SKM-1 treated with dmso at 0.1 percent for 144 hours (cell line): ENCODE measurements around the gene AGTRAP.

Experiments
- DNase-seq: peaks from one replicate; lab custom pipeline; 2025; ENCODE audit not compliant: unreplicated experiment; lab: John Stamatoyannopoulos, UW

Gene AGTRAP

GRCh38 chr1:11757047-11757446, 21.1 kb downstream of the AGTRAP start:
- no peak for DNase-seq

- DNase-seq, result no peak
Observed at GRCh38 chr1:11759791-11760190, 23.9 kb downstream of the AGTRAP start.

- DNase-seq, result no peak
Observed at GRCh38 chr1:11761285-11761684, 25.3 kb downstream of the AGTRAP start.

GRCh38 chr1:11761988-11762406, 26.1 kb downstream of the AGTRAP start, which contains the start of gene C1orf167:
C1orf167 (plus strand) TSS chr1:11762193; CDS start chr1:11764401, 2,208 bp downstream.
- no peak for DNase-seq

- DNase-seq, result no peak
Observed at GRCh38 chr1:11764115-11764514, 28.2 kb downstream of the AGTRAP start.

GRCh38 chr1:11764519-11764918, 28.6 kb downstream of the AGTRAP start:
- no peak for DNase-seq

GRCh38 chr1:11765661-11766428, 29.9 kb downstream of the AGTRAP start:
- no peak for DNase-seq

GRCh38 chr1:11766429-11766776, 30.5 kb downstream of the AGTRAP start:
- DNase-seq, result no peak

GRCh38 chr1:11767922-11768704, 32.2 kb downstream of the AGTRAP start:
- no peak for DNase-seq

- no peak for DNase-seq
Observed at GRCh38 chr1:11768821-11769220, 32.9 kb downstream of the AGTRAP start.

- DNase-seq, result no peak
Observed at GRCh38 chr1:11769274-11769673, 33.3 kb downstream of the AGTRAP start.

GRCh38 chr1:11770011-11770410, 34.1 kb downstream of the AGTRAP start:
- no peak for DNase-seq

GRCh38 chr1:11771481-11772043, 35.6 kb downstream of the AGTRAP start:
- DNase-seq, result no peak

- no peak for DNase-seq
Observed at GRCh38 chr1:11772458-11772857, 36.5 kb downstream of the AGTRAP start.

- DNase-seq, result no peak
Observed at GRCh38 chr1:11774753-11775152, 38.8 kb downstream of the AGTRAP start.

GRCh38 chr1:11777658-11778322, 41.9 kb downstream of the AGTRAP start:
- DNase-seq, result no peak

- no peak for DNase-seq
Observed at GRCh38 chr1:11778336-11778735, 42.4 kb downstream of the AGTRAP start.

GRCh38 chr1:11778844-11779623, 43.1 kb downstream of the AGTRAP start:
- DNase-seq, result no peak

GRCh38 chr1:11779715-11780379, 43.9 kb downstream of the AGTRAP start:
- DNase-seq, result no peak
